H9 (cell line): ENCODE results near the gene RASGEF1C. TPM values are rescaled to one million over a fixed set of nuclear protein-coding genes. Genes with fewer than 3 reads are reported as not detected.
A peak's percentile ranks its signal among the peaks of the same experiment; 100 is the strongest.

ENCODE experiments used
- DNase-seq: peaks from one replicate; pipeline ENCODE4 v3.0.0-alpha.2; 2017
- H2AFZ ChIP-seq: one replicate; pipeline ENCODE4 v1.6.1; 2013; ENCODE audit warnings: mild to moderate bottlenecking, low read length, control low read depth, moderate library complexity
- H2AK5ac ChIP-seq: 2 replicates; pipeline ENCODE4 v1.6.1; 2013; ENCODE audit warnings: low read length, control low read depth, mixed read lengths; ENCODE audit not compliant: insufficient read length
- H2BK120ac ChIP-seq: one replicate; pipeline ENCODE4 v1.6.1; 2013; ENCODE audit warnings: low read depth, mild to moderate bottlenecking, low read length, control low read depth, inconsistent platforms; ENCODE audit not compliant: poor library complexity, severe bottlenecking
- H2BK12ac ChIP-seq: 2 replicates; pipeline ENCODE4 v1.6.1; 2013; ENCODE audit warnings: low read length, control low read depth, mixed read lengths, low read depth; ENCODE audit not compliant: insufficient read length
- H2BK15ac ChIP-seq: 2 replicates; pipeline ENCODE4 v1.6.1; 2013; ENCODE audit warnings: low read depth, low read length, control low read depth
- H2BK20ac ChIP-seq: one replicate; pipeline ENCODE4 v1.6.1; 2013; ENCODE audit warnings: low read depth, mild to moderate bottlenecking, low read length, control low read depth, inconsistent platforms; ENCODE audit not compliant: poor library complexity, severe bottlenecking
- H2BK5ac ChIP-seq: 2 replicates; pipeline ENCODE4 v1.6.1; 2013; ENCODE audit warnings: low read length, control low read depth, mixed read lengths; ENCODE audit not compliant: insufficient read length
- H3K14ac ChIP-seq: 2 replicates; pipeline ENCODE4 v1.6.1; 2013; ENCODE audit warnings: low read length, control low read depth; ENCODE audit not compliant: insufficient read depth
- H3K18ac ChIP-seq: 2 replicates; pipeline ENCODE4 v1.6.1; 2013; ENCODE audit warnings: low read depth, mild to moderate bottlenecking, mixed read lengths, low read length, control low read depth; ENCODE audit not compliant: insufficient read length
- H3K23ac ChIP-seq: 2 replicates; pipeline ENCODE4 v1.6.1; 2013; ENCODE audit warnings: low read length, control low read depth, mixed read lengths, low read depth; ENCODE audit not compliant: insufficient read length
- H3K23me2 ChIP-seq: 2 replicates; pipeline ENCODE4 v1.6.1; 2013; ENCODE audit warnings: low read depth, mild to moderate bottlenecking, mixed read lengths, low read length, control low read depth; ENCODE audit not compliant: insufficient read length, poor library complexity, severe bottlenecking
- H3K27ac ChIP-seq: 2 replicates; pipeline ENCODE4 v1.5.1; 2013; ENCODE audit warnings: low read length, control low read depth, mixed read lengths, low read depth; ENCODE audit not compliant: insufficient read length
- H3K27me3 ChIP-seq: 2 replicates; pipeline ENCODE4 v1.6.1; 2013; ENCODE audit warnings: low read length, control low read depth, inconsistent platforms; ENCODE audit not compliant: insufficient read depth
- H3K4ac ChIP-seq: 2 replicates; pipeline ENCODE4 v1.6.1; 2013; ENCODE audit warnings: low read depth, mild to moderate bottlenecking, control low read depth, inconsistent platforms, low read length, moderate library complexity
- H3K4me1 ChIP-seq: 2 replicates; pipeline ENCODE4 v1.6.1; 2013; ENCODE audit warnings: low read length, control low read depth, inconsistent platforms; ENCODE audit not compliant: insufficient read depth
- H3K4me2 ChIP-seq: 2 replicates; pipeline ENCODE4 v1.6.1; 2013; ENCODE audit warnings: low read length, control low read depth, mixed read lengths; ENCODE audit not compliant: insufficient read length, insufficient read depth
- H3K56ac ChIP-seq: 2 replicates; pipeline ENCODE4 v1.6.1; 2013; ENCODE audit warnings: low read depth, mild to moderate bottlenecking, mixed read lengths, low read length, control low read depth; ENCODE audit not compliant: insufficient read length
- H3K79me1 ChIP-seq: 2 replicates; pipeline ENCODE4 v1.6.1; 2013; ENCODE audit warnings: low read depth, mild to moderate bottlenecking, moderate library complexity, low read length, control low read depth, inconsistent platforms; ENCODE audit not compliant: insufficient read depth, poor library complexity, severe bottlenecking
- H3K79me2 ChIP-seq: 2 replicates; pipeline ENCODE4 v1.6.1; 2013; ENCODE audit warnings: low read length, control low read depth, inconsistent platforms; ENCODE audit not compliant: insufficient read depth
- H3K9ac ChIP-seq: 2 replicates; pipeline ENCODE4 v1.6.1; 2013; ENCODE audit warnings: low read length, control low read depth, mixed read lengths; ENCODE audit not compliant: insufficient read length; ENCODE audit errors: extremely low read depth
- H3K9me3 ChIP-seq: one replicate; pipeline ENCODE4 v1.6.1; 2013; ENCODE audit warnings: low read depth, low read length, inconsistent platforms; ENCODE audit not compliant: control insufficient read depth
- H3T11ph ChIP-seq: one replicate; pipeline ENCODE4 v1.6.1; 2013; ENCODE audit warnings: mild to moderate bottlenecking, low read length, control low read depth, inconsistent platforms
- H4K20me1 ChIP-seq: one replicate; pipeline ENCODE4 v1.6.1; 2013; ENCODE audit not compliant: control insufficient read depth, insufficient read length, insufficient read depth
- H4K5ac ChIP-seq: 2 replicates; pipeline ENCODE4 v1.6.1; 2013; ENCODE audit warnings: low read depth, mild to moderate bottlenecking, mixed read lengths, low read length, control low read depth; ENCODE audit not compliant: insufficient read length
- H4K8ac ChIP-seq: replicated peaks from 2 replicates; pipeline ENCODE4 v1.6.1; 2013; ENCODE audit warnings: low read length, control low read depth, mixed read lengths, low read depth; ENCODE audit not compliant: insufficient read length
- H4K91ac ChIP-seq: 2 replicates; pipeline ENCODE4 v1.6.1; 2013; ENCODE audit warnings: low read depth, mild to moderate bottlenecking, moderate library complexity, mixed read lengths, low read length, control low read depth; ENCODE audit not compliant: insufficient read length
- H3K27ac Mint-ChIP-seq, 3 experiments: 2 replicates in 2 of 3; 3 replicates in 1 of 3; pipeline ENCODE4 v1.8.0; 2020 to 2021; ENCODE audit warnings: mixed read lengths in 3 of 3, mild to moderate bottlenecking in 1 of 3, moderate library complexity in 1 of 3
- H3K27me3 Mint-ChIP-seq: 2 replicates; pipeline ENCODE4 v1.8.0; 2021; ENCODE audit warnings: low read depth, mild to moderate bottlenecking, moderate library complexity, mixed read lengths
- H3K36me3 Mint-ChIP-seq, 3 experiments: 2 replicates in 2 of 3; 3 replicates in 1 of 3; pipeline ENCODE4 v1.8.0; 2020 to 2021; ENCODE audit warnings: low read depth in 3 of 3, mixed read lengths in 3 of 3; ENCODE audit not compliant: insufficient read depth in 1 of 3
- H3K4me1 Mint-ChIP-seq, 2 experiments: 2 replicates each; pipeline ENCODE4 v1.8.0; 2020; ENCODE audit warnings: mixed read lengths in 2 of 2
- H3K4me3 Mint-ChIP-seq, 2 experiments: 2 replicates in 1 of 2; 3 replicates in 1 of 2; pipeline ENCODE4 v1.8.0; 2020 to 2021; ENCODE audit warnings: mild to moderate bottlenecking in 2 of 2, mixed read lengths in 2 of 2, moderate library complexity in 1 of 2
- H3K9me3 Mint-ChIP-seq, 2 experiments: 2 replicates in 1 of 2; 3 replicates in 1 of 2; pipeline ENCODE4 v1.8.0; 2020; ENCODE audit warnings: mild to moderate bottlenecking in 2 of 2, mixed read lengths in 2 of 2, moderate library complexity in 1 of 2
- CTCF ChIP-seq: fragments of 200-600 bp; sonication (generic); conservative IDR thresholded peaks from 3 replicates; pipeline ENCODE4 v1.8.0; 2021; ENCODE audit warnings: antibody characterized with exemption, mild to moderate bottlenecking
- WGBS: extraction: QIAGEN DNeasy Blood & Tissue Kit; methylation state at CpG from one replicate; pipeline ENCODE4 v1.1.7; 2013; ENCODE audit warnings: missing lambda C conversion rate, low lambda C conversion rate, mixed read lengths; ENCODE audit not compliant: insufficient read length; ENCODE audit errors: extremely low coverage; 5-methylcytosine and 5-hydroxymethylcytosine counted together
- total RNA-seq: library from RNA; stranded (reverse); gene quantifications from 2 replicates; pipeline ENCODE4 v1.2.1, GENCODE V29; 2021

Gene RASGEF1C
- total RNA-seq, 1 experiment from 2014 or later: 0.83 TPM

GRCh38 chr5:180213256-180213600, 4.2 kb upstream of the RASGEF1C start:
- peaks cover under 1% of the 10 kb centered on the region; the same call in 1 of the 2 replicates for H3K27me3 ChIP-seq

More at GRCh38 chr5:180213256-180213600, 4.2 kb upstream of the RASGEF1C start:
- H2BK20ac ChIP-seq: no peak overlapping the region
- H3K27me3 Mint-ChIP-seq: peaks cover 26% of the 10 kb centered on the region
- no peaks in the 10 kb centered on the region for H3K9me3 ChIP-seq
- DNase-seq: no peak
- no peak overlapping the region for H3T11ph ChIP-seq
- H3K9ac ChIP-seq: no peak overlapping the region
- no peak overlapping the region for H2BK120ac ChIP-seq
- no peak overlapping the region for H4K91ac ChIP-seq
- H4K20me1 ChIP-seq: no peaks in the 10 kb centered on the region
- H2BK5ac ChIP-seq: no peak overlapping the region
- no peak overlapping the region for H2AK5ac ChIP-seq
- H3K36me3 Mint-ChIP-seq: no peaks in the 10 kb centered on the region; a peak in 1 of 7 replicates
- no peaks in the 10 kb centered on the region for H3K4me1 ChIP-seq
- no peak overlapping the region for H3K56ac ChIP-seq
- no peaks in the 10 kb centered on the region for H3K79me2 ChIP-seq
- H3K4me2 ChIP-seq: no peak overlapping the region
- no peak overlapping the region for H3K27ac Mint-ChIP-seq
- no peak overlapping the region for H3K23ac ChIP-seq
- no peak overlapping the region for H3K4ac ChIP-seq
- WGBS: no CpG with 5 or more reads among the region's 4 CpGs
- H3K4me3 Mint-ChIP-seq: no peak overlapping the region
- TF ChIP-seq CTCF: no peak
- H3K14ac ChIP-seq: no peak overlapping the region
- H4K5ac ChIP-seq: no peak overlapping the region
- no peak overlapping the region for H2BK12ac ChIP-seq
- no peak overlapping the region for H2AFZ ChIP-seq
- H3K23me2 ChIP-seq: no peaks in the 10 kb centered on the region
- peaks cover 3 to 5% of the 10 kb centered on the region in 2 experiments; a peak in 3 of 4 replicates for H3K4me1 Mint-ChIP-seq
- peak overlapping the region; percentile 6 for H4K8ac ChIP-seq
- H3K27ac ChIP-seq: no peak overlapping the region
- H3K18ac ChIP-seq: no peak overlapping the region
- H2BK15ac ChIP-seq: no peak overlapping the region
- H3K79me1 ChIP-seq: no peaks in the 10 kb centered on the region
- H3K9me3 Mint-ChIP-seq: peaks cover 4 to 12% of the 10 kb centered on the region in 2 experiments; a peak in 4 of 5 replicates
